ENCODE data around the gene FMNL2. TPM values are rescaled to one million over a fixed set of nuclear protein-coding genes. Genes with fewer than 3 reads are reported as not detected.

The FMNL2 gene
- total and polyA plus RNA-seq, 11 donors = 4.7 to 19.4 (median 5.5) TPM

- Histone ChIP-seq H3K4me3 (no peak overlapping the region), H3K36me3 (peaks cover 0 to 4% (median 0%) of the 10 kb centered on the region in 9 donors), H3K27ac (no peak overlapping the region), H3K4me1 (peaks cover 0 to 6% (median 0%) of the 10 kb centered on the region in 12 donors), H3K9me3 (no peaks in the 10 kb centered on the region), H3K27me3 (no peaks in the 10 kb centered on the region)
- WGBS, 4 donors = 94 to 100% (median 98%) methylated on average over 3 of the region's 3 CpGs
- DNase-seq (no peak), ATAC-seq (no peak)
- no peak for TF ChIP-seq CTCF (IDR thresholded peaks at IDR 0.05)
- TF ChIP-seq POLR2A (IDR thresholded peaks at IDR 0.05) = no peak
- intact Hi-C loops (cut with DNase I) = no loop called here
Observed at GRCh38 chr2:152347076-152347475, 12.1 kb downstream of the FMNL2 start.

- Histone ChIP-seq H3K27me3 (no peaks in the 10 kb centered on the region), H3K4me1 (peaks cover 0 to 6% (median 0%) of the 10 kb centered on the region in 12 donors), H3K4me3 (no peak overlapping the region), H3K9me3 (no peaks in the 10 kb centered on the region), H3K36me3 (peaks cover 0 to 4% (median 0%) of the 10 kb centered on the region in 9 donors), H3K27ac (no peak overlapping the region)
- no peak for TF ChIP-seq POLR2A (IDR thresholded peaks at IDR 0.05)
- no peak for TF ChIP-seq CTCF (IDR thresholded peaks at IDR 0.05)
- intact Hi-C loops (cut with DNase I) = no loop called here
- DNase-seq (no peak), ATAC-seq (no peak)
- WGBS, 4 donors = 50 to 67% (median 64%) methylated on average over 3 of the region's 3 CpGs
Observed at GRCh38 chr2:152348388-152348787, 13.4 kb downstream of the FMNL2 start.

- TF ChIP-seq POLR2A (IDR thresholded peaks at IDR 0.05) = no peak
- TF ChIP-seq CTCF (IDR thresholded peaks at IDR 0.05) = no peak
- Histone ChIP-seq H3K27ac (no peak overlapping the region), H3K9me3 (no peaks in the 10 kb centered on the region), H3K4me1 (peaks cover 0 to 6% (median 0%) of the 10 kb centered on the region in 12 donors), H3K36me3 (no peaks in the 10 kb centered on the region), H3K4me3 (no peak overlapping the region), H3K27me3 (no peaks in the 10 kb centered on the region)
- WGBS, 4 donors = 57 to 84% (median 73%) methylated on average over 1 of the region's 1 CpG
- intact Hi-C loops (cut with DNase I) = no loop called here
- no peak for ATAC-seq
- no peak for DNase-seq
Observed at GRCh38 chr2:152349416-152349815, 14.4 kb downstream of the FMNL2 start.

- H3K4me3 ChIP-seq = no peak overlapping the region
- no peaks in the 10 kb centered on the region for H3K36me3 ChIP-seq
- TF ChIP-seq CTCF (IDR thresholded peaks at IDR 0.05) = no peak
- no peak for TF ChIP-seq POLR2A (IDR thresholded peaks at IDR 0.05)
- H3K4me1 ChIP-seq = peaks cover 0 to 14% (median 6%) of the 10 kb centered on the region in 12 donors
- 93 to 99% (median 98%) methylated on average over 5 of the region's 5 CpGs for WGBS, 4 donors
- no peaks in the 10 kb centered on the region for H3K27me3 ChIP-seq
- no peaks in the 10 kb centered on the region for H3K9me3 ChIP-seq
- intact Hi-C loops (cut with DNase I) = no loop called here
- no peak overlapping the region for H3K27ac ChIP-seq
- ATAC-seq (no peak), DNase-seq (no peak)
Observed at GRCh38 chr2:152350155-152350679, 15.2 kb downstream of the FMNL2 start.

Measured in heart left ventricle (tissue), 16 donors.